22Rv1 (cell line): ENCODE results near the gene NEAT1.
A peak's percentile ranks its signal among the peaks of the same experiment; 100 is the strongest.

Experiments
- H3K27ac ChIP-seq: fragments of 450-650 bp; 2 replicates; pipeline ENCODE4 v1.5.1; 2017
- ZFX ChIP-seq: fragments of 450-650 bp; IDR thresholded peaks from 2 replicates; pipeline ENCODE4 v1.6.1; 2017; ENCODE audit warnings: antibody characterized with exemption, borderline replicate concordance
- TF ChIP-seq, protein P1 (sequence below): fragments of 450-650 bp; IDR thresholded peaks from 2 replicates; pipeline ENCODE4 v1.5.1; 2017; ENCODE audit warnings: mild to moderate bottlenecking

Gene NEAT1

DNA sequence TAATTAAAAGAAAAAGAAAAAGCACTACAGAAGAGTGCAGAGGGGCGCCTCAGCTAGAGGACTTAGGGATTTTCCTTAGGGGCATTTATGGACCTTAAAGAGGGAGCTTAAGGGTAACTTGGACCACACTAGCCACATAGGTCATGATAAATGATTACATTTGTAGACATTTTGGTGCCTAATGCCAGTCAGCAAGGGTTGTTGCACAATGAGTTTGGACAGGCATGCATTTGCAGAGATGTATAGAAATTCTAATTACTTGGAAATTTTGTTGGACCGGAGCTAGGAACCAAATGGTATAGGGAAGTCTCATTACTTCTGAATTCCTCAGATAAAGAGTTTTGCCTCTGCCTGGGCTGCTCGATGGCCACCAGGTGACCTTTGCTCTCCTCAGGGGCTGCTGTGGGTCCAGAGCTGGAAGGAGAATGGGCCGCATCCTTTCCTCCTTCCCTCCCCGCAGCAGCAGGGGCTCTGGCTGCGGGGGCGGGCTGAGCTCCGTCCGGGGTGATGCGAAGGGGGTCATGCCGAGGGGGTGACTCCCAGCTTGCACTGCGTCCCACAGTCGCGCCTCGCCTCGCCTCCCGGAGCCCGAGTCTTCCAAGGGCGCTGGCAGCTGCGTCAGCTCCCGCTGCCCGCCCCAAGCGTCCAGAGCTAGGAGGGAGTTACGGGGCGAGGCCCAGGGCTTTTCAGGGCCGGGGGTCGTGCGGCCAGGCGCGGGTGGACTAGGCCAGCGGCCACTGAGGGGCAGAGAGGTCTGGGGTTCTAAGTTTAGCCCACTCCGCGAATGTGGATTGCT is 56.0 kb downstream of the NEAT1 start:
- peak overlapping the region; percentile 97 for H3K27ac ChIP-seq
- no peak for TF ChIP-seq ZFX
- TF ChIP-seq, protein P1, sequence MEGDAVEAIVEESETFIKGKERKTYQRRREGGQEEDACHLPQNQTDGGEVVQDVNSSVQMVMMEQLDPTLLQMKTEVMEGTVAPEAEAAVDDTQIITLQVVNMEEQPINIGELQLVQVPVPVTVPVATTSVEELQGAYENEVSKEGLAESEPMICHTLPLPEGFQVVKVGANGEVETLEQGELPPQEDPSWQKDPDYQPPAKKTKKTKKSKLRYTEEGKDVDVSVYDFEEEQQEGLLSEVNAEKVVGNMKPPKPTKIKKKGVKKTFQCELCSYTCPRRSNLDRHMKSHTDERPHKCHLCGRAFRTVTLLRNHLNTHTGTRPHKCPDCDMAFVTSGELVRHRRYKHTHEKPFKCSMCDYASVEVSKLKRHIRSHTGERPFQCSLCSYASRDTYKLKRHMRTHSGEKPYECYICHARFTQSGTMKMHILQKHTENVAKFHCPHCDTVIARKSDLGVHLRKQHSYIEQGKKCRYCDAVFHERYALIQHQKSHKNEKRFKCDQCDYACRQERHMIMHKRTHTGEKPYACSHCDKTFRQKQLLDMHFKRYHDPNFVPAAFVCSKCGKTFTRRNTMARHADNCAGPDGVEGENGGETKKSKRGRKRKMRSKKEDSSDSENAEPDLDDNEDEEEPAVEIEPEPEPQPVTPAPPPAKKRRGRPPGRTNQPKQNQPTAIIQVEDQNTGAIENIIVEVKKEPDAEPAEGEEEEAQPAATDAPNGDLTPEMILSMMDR, result no peak

DNA sequence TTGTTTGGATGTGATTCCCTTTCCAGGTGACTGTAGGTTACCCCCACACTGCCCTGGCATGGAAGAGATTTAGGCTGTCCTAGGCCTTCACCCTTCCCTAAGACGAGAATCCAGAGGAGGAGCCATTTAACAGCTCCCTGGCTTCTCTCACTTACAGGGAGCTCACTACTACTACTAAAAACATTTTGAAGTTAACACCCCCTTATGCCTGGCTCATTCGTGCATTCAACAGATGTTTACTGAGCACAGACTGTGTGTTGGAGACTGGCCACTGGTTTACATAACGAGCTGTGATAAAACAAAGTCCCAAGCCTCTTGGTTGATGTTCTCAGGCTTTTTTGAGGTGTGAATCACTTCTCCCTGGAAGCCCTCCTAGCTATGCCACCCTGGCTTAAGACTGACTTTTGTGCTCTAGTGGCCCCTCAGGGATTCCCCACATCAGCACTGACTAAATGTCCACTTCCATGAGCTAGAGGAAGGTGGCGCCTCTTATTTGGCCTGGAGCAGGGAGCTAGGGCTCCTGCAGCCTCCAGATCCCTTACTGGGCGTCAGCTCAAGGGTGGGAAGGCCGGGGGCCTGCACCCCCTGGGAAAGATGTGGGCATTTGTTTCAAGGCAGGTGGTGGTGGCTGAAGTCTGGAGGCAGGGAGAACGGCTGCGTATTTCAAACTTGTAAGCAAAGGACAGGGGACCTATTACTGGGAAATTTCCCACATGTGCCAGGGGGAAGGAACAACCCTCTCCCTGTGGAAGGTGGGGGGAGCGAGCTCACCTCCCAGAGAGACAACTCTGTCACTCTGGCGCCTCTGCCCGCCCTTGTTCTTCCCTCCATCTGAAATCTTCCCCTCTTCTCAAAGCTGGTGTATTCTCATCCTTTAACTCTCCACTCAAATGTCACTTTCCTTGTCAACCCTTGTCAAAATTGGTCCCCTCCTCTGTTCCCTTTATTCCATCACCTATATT is 56.9 kb downstream of the NEAT1 start:
- H3K27ac ChIP-seq, result peak overlapping the region; percentile 97
- TF ChIP-seq, protein P1, result peak; percentile 58
- no peak for TF ChIP-seq ZFX

DNA sequence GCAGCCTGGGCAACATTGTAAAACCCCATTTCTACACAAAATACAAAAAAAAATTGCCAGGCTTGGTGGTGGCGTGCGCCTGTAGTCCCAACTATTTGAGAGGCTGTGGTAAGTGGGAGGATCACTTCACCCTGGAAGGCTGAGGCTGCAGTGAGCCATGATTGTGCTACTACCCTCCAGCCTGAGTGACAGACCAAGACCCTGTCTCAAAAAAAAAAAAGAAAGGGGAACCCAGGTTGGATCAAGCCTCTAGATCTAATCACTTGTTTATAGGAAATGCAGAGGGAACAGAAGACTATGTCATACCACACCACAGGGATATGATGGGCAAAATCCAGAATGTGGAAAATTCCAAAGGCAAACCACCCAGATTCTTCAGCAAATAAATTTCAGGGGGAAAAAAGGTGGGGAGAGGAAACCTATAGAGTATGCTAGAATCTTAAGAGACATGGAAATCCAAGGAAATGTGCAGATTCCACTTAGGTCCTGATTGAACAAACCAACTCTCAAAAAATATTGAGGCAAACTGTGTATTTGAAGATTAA is 59.8 kb downstream of the NEAT1 start:
- H3K27ac ChIP-seq, result no peak overlapping the region

DNA sequence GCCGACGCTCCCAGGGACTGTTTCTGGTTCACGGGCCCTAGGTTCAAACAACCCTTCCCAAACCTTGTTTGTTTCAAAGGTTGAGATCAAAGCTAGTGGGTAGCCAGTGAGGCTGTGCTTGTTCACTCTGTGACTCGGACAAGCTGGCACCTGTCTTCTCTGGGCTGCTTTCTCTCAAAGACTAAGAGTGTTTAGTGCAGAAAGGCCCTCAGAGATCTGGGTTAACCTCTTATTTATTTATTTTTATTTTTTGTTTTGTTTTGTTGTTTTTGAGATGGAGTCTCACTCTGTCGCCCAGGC is 63.3 kb downstream of the NEAT1 start:
- TF ChIP-seq ZFX, result no peak
- TF ChIP-seq, protein P1, result no peak

More for the DNA sequence above, 59.8 kb downstream of the NEAT1 start:
- TF ChIP-seq, protein P1, result no peak
- TF ChIP-seq ZFX, result no peak

DNA sequence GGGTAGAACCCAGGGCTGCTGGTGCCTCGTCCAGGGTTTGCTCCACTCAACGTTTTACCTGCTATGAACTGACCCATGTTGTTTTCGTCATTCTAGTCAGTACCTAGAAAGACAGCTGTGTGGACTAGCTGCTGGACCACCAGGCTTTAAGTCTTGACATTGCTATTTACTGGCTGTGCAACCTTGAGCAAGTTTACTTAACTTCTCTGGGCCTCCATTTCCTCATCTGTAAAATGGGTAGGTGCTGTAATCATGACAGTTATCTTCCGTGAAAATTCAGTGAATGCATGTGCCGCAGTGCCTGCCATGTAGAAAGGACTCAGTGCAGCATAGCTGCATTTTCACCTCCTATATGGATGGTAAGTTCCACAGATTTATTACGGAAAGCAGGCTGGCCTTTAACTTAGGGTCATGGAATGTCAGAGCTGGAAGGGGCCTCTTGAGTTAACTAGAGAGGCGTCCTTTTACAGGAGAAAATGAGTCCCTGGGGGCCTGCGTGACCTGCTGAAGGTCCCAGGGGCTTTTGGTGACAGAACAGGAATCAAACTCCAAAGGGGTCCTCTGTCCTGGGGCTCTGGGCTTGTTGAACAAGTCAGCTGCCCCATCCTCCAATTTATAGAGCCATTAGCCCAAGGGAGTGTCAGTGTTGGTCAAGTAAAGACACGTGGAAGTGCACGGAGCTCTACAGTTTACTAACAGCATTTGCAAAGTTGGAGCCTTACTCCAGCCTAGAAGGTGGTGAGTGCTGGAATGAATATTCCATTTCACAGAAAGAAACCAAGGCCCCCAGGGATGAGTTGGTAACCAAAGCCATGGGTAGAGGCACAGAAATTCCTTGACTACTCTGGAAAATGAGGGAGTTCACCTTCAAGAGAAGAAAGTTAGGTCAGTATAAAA is 64.2 kb downstream of the NEAT1 start:
- peak overlapping the region; percentile 98 for H3K27ac ChIP-seq
- TF ChIP-seq, protein P1, result no peak
- no peak for TF ChIP-seq ZFX

More for the DNA sequence above, 63.3 kb downstream of the NEAT1 start:
- peak overlapping the region; percentile 98 for H3K27ac ChIP-seq

DNA sequence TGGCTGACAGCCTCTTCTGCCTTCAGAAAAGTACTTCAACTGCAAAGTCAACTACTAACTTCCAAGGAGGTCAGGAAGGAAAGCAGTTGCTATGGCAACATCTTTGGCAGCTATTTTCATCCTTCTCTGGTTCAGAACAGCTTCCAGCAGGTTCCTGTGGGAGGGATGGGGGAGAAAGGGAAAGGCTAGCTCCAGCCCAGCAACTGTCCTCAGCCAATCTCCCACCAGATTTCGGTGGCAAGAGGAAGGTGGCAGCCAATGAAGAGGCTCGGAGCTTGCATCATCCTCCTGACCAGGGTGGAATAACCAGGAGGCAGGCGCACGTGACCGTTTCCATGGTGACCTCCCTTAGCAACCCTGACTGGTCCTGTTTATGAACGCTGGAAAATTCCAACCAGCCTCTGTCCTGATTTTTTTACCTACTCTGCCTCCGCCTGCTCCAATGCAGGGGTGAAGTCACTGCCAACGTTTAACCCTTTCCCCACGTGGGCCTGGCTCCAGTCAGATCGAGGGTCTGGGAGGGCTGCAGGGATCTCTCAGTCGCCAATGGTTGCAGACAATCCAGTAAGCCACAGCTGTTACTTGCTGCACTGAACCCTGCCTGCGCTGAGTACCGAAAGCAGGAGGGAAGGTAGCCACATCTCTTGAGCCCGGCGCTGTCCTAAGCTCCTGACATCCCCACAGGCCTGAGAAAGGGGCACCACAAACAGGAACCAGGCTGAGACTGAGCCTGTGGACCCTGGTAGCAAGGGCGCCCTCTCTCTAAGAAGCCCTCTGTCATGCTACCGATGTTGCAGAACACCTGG is 65.1 kb downstream of the NEAT1 start:
- no peak for TF ChIP-seq ZFX
- TF ChIP-seq, protein P1, result peak; percentile 16; the same call in 1 of the 2 replicates
- peak overlapping the region; percentile 98 for H3K27ac ChIP-seq
